ENCODE measurements around the gene PKIB. TPM values are rescaled to one million over a fixed set of nuclear protein-coding genes. Genes with fewer than 3 reads are reported as not detected.
A peak's percentile ranks its signal among the peaks of the same experiment; 100 is the strongest.

Gene PKIB
- polyA plus RNA-seq, 10 donors: 0.78 to 5.8 (median 1.0) TPM

- peak in 1 of 3 donors; percentile 18 for DNase-seq
Observed at GRCh38 chr6:122709922-122710512, 99.8 kb downstream of the PKIB start.

- no peak for DNase-seq
Observed at GRCh38 chr6:122710908-122711635, 100.9 kb downstream of the PKIB start.

DNA sequence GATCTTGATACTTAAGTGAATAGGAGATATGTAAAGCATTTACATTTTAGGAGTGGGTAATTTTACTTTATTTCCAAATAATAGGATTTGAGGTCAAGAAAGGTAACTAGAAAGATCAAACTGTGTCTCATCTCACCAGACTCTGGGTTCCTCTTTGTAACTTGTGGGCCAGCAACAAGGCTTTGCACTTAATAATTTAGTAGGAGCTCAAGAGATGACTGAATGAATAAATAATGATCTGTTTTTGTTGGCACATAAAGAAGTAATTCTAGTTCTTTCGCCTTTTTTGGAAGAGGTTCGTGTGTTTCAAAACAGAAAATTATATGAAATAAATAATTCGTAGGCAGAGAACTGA lies 101.9 kb downstream of the PKIB start:
- DNase-seq: no peak

GRCh38 chr6:122712448-122713137 lies 102.4 kb downstream of the PKIB start:
- DNase-seq: no peak

DNA sequence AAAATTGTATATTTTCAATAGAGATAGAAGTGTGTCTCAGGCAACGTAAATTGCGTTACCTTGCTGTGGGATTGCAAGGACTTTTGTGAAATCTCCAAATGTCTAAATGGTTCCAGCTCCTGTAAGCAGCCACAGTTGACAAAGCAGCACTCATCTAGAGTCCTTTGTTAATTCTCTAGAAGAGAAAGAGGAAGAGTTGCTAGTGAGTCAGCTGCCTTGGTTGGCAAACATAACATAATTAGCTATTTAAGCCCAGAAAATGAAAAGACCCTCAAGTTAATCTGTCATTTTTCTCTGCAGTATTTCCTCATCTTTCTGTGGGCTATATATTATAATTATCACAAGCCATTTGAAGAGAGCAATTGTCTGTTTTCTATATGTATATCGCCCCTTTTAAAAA lies 102.9 kb downstream of the PKIB start:
- DNase-seq: no peak

DNA sequence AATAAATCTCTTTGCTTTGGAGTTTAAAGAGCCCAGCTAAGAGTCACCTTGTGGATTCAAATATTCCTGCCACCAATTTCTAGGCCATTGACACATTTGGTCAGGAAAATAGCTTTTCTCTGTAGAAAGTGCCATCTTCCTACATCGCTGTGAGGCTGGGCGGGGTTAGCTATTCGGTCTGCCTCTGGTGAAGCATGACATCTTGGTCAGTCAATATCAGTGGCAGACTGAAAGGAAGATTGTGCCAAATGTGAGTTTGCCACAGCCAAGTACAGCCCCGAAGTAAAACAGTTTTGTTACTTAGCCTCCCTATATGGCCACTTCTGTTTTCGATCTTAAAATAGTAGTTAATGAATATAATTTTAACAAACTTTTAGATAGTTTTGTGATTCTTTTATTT lies 103.9 kb downstream of the PKIB start:
- no peak for DNase-seq

GRCh38 chr6:122715725-122716124 lies 105.5 kb downstream of the PKIB start:
- DNase-seq: no peak

DNA sequence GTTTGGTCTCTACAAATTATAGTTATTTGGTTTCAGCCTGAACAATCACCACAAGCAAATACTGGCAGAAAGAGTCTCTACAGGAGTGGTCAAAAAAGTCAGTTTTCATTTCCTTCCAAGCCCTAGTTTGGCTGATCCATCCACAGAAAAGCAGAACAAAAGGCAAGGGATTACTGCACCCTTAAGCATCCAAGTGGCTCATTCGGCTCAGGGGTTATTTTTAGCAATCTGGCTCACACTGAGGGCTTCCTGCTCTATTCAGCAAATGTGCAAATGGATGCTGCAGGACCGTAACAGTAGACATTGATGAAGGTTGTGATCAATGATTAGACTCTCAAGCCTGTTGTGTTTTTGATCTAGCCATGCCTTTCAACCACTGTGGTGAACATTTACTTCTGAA lies 107.1 kb downstream of the PKIB start:
- DNase-seq: no peak

- no peak for DNase-seq
Observed at GRCh38 chr6:122718616-122719015, 108.4 kb downstream of the PKIB start.

GRCh38 chr6:122719176-122719575 lies 109.0 kb downstream of the PKIB start:
- no peak for DNase-seq

DNA sequence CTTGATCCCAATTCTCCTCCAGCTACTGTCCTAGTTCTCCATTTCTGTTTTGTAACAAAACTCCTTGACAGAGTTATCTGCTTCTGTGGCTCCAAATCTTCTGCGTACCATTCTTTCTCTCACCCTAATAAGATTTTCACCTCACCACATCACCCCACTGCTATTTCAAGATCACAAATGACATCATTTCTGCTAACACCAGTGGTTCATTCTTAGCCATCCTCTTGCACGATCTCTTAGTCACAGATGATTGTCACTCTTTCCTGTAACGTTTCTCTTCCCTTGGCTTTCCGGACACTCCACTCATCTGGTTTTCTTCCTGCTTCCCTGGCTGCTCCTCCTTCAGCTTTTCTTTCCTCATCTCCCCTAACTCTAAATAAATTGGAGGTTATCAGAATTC lies 112.5 kb downstream of the PKIB start:
- DNase-seq: no peak

DNA sequence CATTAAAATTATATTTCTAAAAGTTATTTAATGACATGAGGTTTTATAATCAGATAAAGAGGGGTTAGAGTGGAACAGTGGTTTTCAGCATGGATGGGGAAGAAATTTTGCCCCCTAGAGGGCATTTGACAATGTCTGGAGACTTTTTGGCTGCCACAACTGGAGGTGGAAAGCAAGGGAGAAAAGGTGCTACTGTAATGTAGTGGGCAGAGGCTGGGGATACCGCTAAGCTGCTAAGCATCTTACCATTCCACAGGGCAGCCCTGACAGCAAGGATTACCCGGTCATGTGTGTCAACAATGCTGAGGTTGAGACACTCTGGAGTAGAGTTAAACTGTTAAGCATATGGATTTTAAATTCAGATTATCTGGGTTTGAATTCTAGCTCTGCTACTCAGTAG lies 116.4 kb downstream of the PKIB start:
- DNase-seq: no peak

- DNase-seq: no peak
Observed at GRCh38 chr6:122727244-122727643, 117.0 kb downstream of the PKIB start.

GRCh38 chr6:122730334-122730733 lies 120.1 kb downstream of the PKIB start:
- DNase-seq: no peak

DNA sequence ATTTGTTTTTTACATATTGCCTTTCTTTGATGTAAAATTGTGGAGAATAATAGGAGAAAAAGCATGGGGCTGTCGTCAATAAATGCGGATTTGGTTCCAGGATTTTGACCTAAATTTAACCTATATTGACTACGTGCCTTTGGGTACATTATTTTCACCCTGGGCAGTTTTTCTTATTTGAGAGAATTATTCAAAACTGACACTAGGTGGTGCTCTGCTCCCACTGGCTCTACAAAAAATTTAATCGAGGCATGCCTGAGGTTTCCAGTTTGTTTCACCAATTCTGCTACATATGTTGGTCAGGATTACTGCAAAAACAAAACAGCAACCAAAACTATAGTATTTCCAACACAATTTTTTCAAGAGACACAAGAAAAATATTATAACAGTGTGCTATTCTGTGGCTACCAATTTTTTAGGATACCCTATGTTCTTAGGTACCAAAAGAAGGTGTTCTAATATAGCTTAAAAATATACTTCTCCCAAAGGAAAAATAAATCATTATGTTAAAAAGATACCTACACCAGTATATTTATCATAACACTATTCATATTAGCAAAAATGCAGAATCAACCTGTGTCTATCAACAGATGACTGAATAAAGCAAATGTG lies 120.7 kb downstream of the PKIB start:
- peak; percentile 43 to 60 (median 44) for DNase-seq

GRCh38 chr6:122733259-122733658 lies 123.1 kb downstream of the PKIB start:
- no peak for DNase-seq

GRCh38 chr6:122734529-122735395 lies 124.6 kb downstream of the PKIB start:
- DNase-seq: peak in 1 of 3 donors; percentile 32

DNA sequence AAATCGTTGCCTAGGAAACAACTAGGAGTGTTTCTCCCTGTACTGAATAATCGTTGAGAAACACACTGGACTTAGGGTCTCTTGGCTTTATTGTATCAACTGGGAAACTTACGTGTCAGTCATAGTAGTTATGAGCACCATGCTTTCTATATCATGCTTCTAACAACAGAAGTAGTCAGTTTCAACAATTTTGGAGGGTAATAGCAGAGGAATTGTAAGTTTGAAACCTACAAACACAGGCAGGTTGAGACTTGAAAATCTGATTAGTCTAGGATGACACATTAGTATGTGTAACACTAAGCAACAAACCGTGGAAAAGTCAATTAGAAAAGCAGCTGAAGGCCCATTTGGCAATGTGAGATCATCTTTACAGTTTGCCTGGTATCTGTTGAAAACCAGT lies 125.4 kb downstream of the PKIB start:
- DNase-seq: peak in 2 of 3 donors; percentile 35 to 67

GRCh38 chr6:122736163-122736562 lies 126.0 kb downstream of the PKIB start:
- DNase-seq: peak; percentile 16 to 57 (median 33)

DNA sequence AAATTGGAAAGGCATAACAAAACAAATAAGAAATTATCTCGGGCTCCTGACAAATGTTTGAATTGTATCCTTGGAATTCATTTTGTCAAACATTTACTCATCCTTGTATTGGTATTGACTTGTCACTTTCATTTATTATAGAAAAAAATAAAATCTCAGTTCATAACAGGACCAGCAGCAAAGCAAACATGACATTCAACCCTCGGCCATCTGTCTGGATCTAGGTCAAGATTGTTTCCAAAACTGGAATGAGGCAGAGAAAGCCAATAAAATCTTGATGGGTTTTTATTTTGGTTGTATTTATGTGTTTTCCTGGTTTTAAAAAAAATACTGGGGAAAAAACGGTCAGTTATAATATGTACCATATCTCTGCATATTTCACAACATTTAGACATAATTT lies 126.4 kb downstream of the PKIB start:
- DNase-seq: peak; percentile 22 to 55 (median 45)

DNA sequence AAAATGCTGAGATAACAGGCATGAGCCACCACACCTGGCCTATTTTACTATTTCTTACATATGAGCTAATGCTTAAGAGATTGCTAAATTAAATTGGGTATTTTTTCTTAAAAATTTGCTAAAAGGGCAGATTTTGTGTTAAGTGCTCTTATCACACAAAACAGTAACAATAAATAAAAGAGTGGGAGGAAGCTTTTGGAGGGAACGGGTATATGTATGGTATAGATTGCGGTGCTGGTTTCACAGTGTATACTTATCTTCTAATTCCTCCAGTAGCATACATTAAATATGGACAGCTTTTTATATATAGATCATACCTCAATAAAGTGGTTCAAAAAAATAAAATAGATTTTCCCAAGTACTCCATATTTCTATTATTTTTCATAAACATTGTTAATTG lies 129.9 kb downstream of the PKIB start:
- DNase-seq: no peak

DNA sequence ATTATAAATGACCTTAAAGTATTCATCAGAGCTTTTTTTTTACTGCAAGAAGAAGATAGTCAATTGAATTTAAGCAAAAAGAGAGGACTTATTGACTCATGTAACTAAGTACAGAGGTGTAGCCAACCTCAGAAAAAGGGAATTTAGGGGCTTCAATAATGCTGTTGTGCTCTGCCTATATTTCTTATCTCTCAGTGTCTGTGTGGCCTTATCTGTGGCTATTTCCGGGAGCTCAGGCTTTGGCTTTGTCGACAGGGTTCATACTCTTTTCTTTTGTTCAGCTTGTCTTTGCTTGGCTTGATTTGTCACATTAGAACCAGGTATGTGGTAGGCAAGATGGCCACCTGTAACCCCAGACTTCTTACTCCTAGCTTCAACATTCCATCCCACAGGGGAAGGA lies 130.7 kb downstream of the PKIB start:
- no peak for DNase-seq
